ENCODE data around the gene ADAMTS8.

Gene ADAMTS8

GRCh38 chr11:130415731-130416529 lies 12.5 kb downstream of the ADAMTS8 start:
- DNase-seq: no peak

- no peak for DNase-seq
Observed at GRCh38 chr11:130414107-130415080, 14.0 kb downstream of the ADAMTS8 start.

- peak; percentile 37 for DNase-seq
Observed at GRCh38 chr11:130413405-130414106, 14.9 kb downstream of the ADAMTS8 start.

GRCh38 chr11:130411223-130411622 lies 17.2 kb downstream of the ADAMTS8 start:
- DNase-seq: no peak

- no peak for DNase-seq
Observed at GRCh38 chr11:130409594-130410388, 18.6 kb downstream of the ADAMTS8 start.

- no peak for DNase-seq
Observed at GRCh38 chr11:130408901-130409300, 19.5 kb downstream of the ADAMTS8 start.

GRCh38 chr11:130408401-130408890 lies 20.0 kb downstream of the ADAMTS8 start:
- DNase-seq: no peak

- DNase-seq: no peak
Observed at GRCh38 chr11:130407978-130408377, 20.4 kb downstream of the ADAMTS8 start.

GRCh38 chr11:130405428-130405827 lies 23.0 kb downstream of the ADAMTS8 start:
- no peak for DNase-seq

- DNase-seq: no peak
Observed at GRCh38 chr11:130404727-130405126, 23.7 kb downstream of the ADAMTS8 start.

GRCh38 chr11:130403967-130404366 lies 24.4 kb downstream of the ADAMTS8 start:
- no peak for DNase-seq

- DNase-seq: no peak
Observed at GRCh38 chr11:130403271-130403804, 25.1 kb downstream of the ADAMTS8 start.

- DNase-seq: no peak
Observed at GRCh38 chr11:130402570-130402969, 25.8 kb downstream of the ADAMTS8 start.

- DNase-seq: no peak
Observed at GRCh38 chr11:130400781-130401483, 27.5 kb downstream of the ADAMTS8 start.

GRCh38 chr11:130399196-130399595 lies 29.2 kb downstream of the ADAMTS8 start:
- DNase-seq: no peak

- no peak for DNase-seq
Observed at GRCh38 chr11:130397780-130398179, 30.6 kb downstream of the ADAMTS8 start.

GRCh38 chr11:130396965-130397364 lies 31.4 kb downstream of the ADAMTS8 start:
- DNase-seq: no peak

GRCh38 chr11:130394615-130395014 lies 33.8 kb downstream of the ADAMTS8 start:
- no peak for DNase-seq

GRCh38 chr11:130391711-130392110 lies 36.7 kb downstream of the ADAMTS8 start:
- DNase-seq: no peak

- no peak for DNase-seq
Observed at GRCh38 chr11:130390071-130390758, 38.2 kb downstream of the ADAMTS8 start.

Measured in stimulated activated CD8-positive, alpha-beta memory T cell treated with anti-CD3 and anti-CD28 coated beads, Interleukin-4, amount 100 ng/mL, for 48 hours (primary cell).